HCT116 (cell line): Measurements from ENCODE around the gene BBLN. TPM values are rescaled to one million over a fixed set of nuclear protein-coding genes. Genes with fewer than 3 reads are reported as not detected.

Source experiments
- ATAC-seq: fragments of 200-7000 bp; cut with Tn5 transposase; 2 replicates; pipeline ENCODE4 v1.9.1; 2020; ENCODE audit warnings: mild to moderate bottlenecking, moderate library complexity
- BruUV-seq: library from RNA; stranded (reverse); fragments of 400-500 nt; replicated peaks from 2 replicates; lab custom pipeline; 2021; lab: Mats Ljungman, UMichigan
- CTCF ChIA-PET: fragments of 300-600 bp; sonication (Branson Sonifier 250); formaldehyde crosslinking; loops from one replicate; lab custom pipeline; 2021; ENCODE audit warnings: antibody characterized with exemption; lab: Charles Lee
- POLR2A ChIA-PET: fragments of 300-600, 350-600 bp; sonication (Branson Sonifier 250); formaldehyde crosslinking; loops from one replicate; lab custom pipeline; 2021; ENCODE audit warnings: antibody characterized with exemption; lab: Charles Lee
- RAD21 ChIA-PET, 2 experiments: fragments of 300-600 bp; sonication (Branson Sonifier 250); formaldehyde crosslinking; loops; one replicate each; lab custom pipeline; 2023; ENCODE audit warnings: low total read pairs in 2 of 2; ENCODE audit not compliant: uncharacterized antibody in 2 of 2, unreplicated experiment in 2 of 2, low non-redundant PET in 1 of 2; lab: Charles Lee
- DNase-seq: peaks from one replicate; pipeline ENCODE4 v3.0.0-alpha.2; 2010; ENCODE audit warnings: low read depth, low spot score
- H2AFZ ChIP-seq: fragments of 200-600 bp; shearing (Covaris generic), sonication (generic); 2 replicates; pipeline ENCODE4 v1.6.1; 2017; ENCODE audit warnings: low read depth, mixed run types, mixed read lengths, antibody characterized with exemption, low read length; ENCODE audit not compliant: poor library complexity, severe bottlenecking
- H3K27ac ChIP-seq: 2 replicates; pipeline ENCODE4 v1.5.1; 2012; ENCODE audit warnings: low read depth, low read length
- H3K27me3 ChIP-seq: fragments of 200-600 bp; sonication (generic); 2 replicates; pipeline ENCODE4 v1.6.1; 2016; ENCODE audit warnings: mixed run types, low read length, mixed read lengths; ENCODE audit not compliant: insufficient read depth
- H3K36me3 ChIP-seq, 2 experiments: fragments of 200-500 bp in 1 of 2; fragments of 200-600 bp in 1 of 2; sonication (Bioruptor generic) in 1 of 2; sonication (generic) in 1 of 2; 2 replicates each; pipeline versions ENCODE4 v1.5.1 to v1.6.1; 2014 to 2016; ENCODE audit warnings: low read length in 2 of 2, inconsistent platforms in 1 of 2, mixed read lengths in 1 of 2, mixed run types in 1 of 2; ENCODE audit not compliant: insufficient read depth in 2 of 2, control insufficient read depth in 1 of 2
- H3K4me1 ChIP-seq, 2 experiments: fragments of 200-600 bp in 1 of 2; sonication (generic) in 1 of 2; 2 replicates each; pipeline versions ENCODE4 v1.5.1 to v1.6.1; 2012 to 2017; ENCODE audit warnings: low read length in 2 of 2, inconsistent platforms in 1 of 2, mild to moderate bottlenecking in 1 of 2, mixed read lengths in 1 of 2, mixed run types in 1 of 2, moderate library complexity in 1 of 2; ENCODE audit not compliant: insufficient read depth in 2 of 2, control insufficient read depth in 1 of 2
- H3K4me2 ChIP-seq: fragments of 200-600 bp; sonication (generic); 2 replicates; pipeline ENCODE4 v1.6.1; 2017; ENCODE audit warnings: mixed run types, low read length, mixed read lengths
- H3K4me3 ChIP-seq, 2 experiments: fragments of 200-600 bp in 1 of 2; sonication (generic) in 1 of 2; replicated peaks in 1 of 2; 2 replicates each; pipeline ENCODE4 v1.5.1; 2011 to 2016; ENCODE audit warnings: low read length in 2 of 2, control low read depth in 1 of 2, low read depth in 1 of 2, mild to moderate bottlenecking in 1 of 2, mixed read lengths in 1 of 2, mixed run types in 1 of 2
- H3K79me2 ChIP-seq: fragments of 200-600 bp; sonication (generic); 2 replicates; pipeline ENCODE4 v1.6.1; 2017; ENCODE audit warnings: mild to moderate bottlenecking, mixed run types, low read length, moderate library complexity, mixed read lengths; ENCODE audit not compliant: insufficient read depth
- H3K9ac ChIP-seq: fragments of 200-600 bp; sonication (generic); 2 replicates; pipeline ENCODE4 v1.6.1; 2016; ENCODE audit warnings: low read length, mixed read lengths
- H3K9me2 ChIP-seq: fragments of 200-600 bp; sonication (generic), shearing (Covaris generic); 2 replicates; pipeline ENCODE4 v1.6.1; 2017; ENCODE audit warnings: mixed run types, mild to moderate bottlenecking, moderate library complexity; ENCODE audit not compliant: insufficient read depth
- H3K9me3 ChIP-seq, 2 experiments: fragments of 200-500 bp in 1 of 2; fragments of 200-600 bp in 1 of 2; sonication (Bioruptor generic) in 1 of 2; sonication (generic) in 1 of 2; 2 replicates each; pipeline ENCODE4 v1.6.1; 2014 to 2017; ENCODE audit warnings: low read length in 2 of 2, mixed read lengths in 2 of 2, inconsistent platforms in 1 of 2, low read depth in 1 of 2, mild to moderate bottlenecking in 1 of 2, mixed run types in 1 of 2, moderate library complexity in 1 of 2; ENCODE audit not compliant: control insufficient read depth in 1 of 2, insufficient read depth in 1 of 2
- H4K20me1 ChIP-seq: fragments of 200-600 bp; sonication (generic), shearing (Covaris generic); 2 replicates; pipeline ENCODE4 v1.6.1; 2017; ENCODE audit warnings: mixed run types, mild to moderate bottlenecking, moderate library complexity; ENCODE audit not compliant: insufficient read depth
- CBX3 ChIP-seq: IDR thresholded peaks from 2 replicates; pipeline ENCODE4 v1.6.1; 2012; ENCODE audit warnings: low read depth
- CEBPB ChIP-seq: IDR thresholded peaks from 2 replicates; pipeline ENCODE4 v1.6.1; 2012; ENCODE audit warnings: low read depth
- ELF1 ChIP-seq: IDR thresholded peaks from 2 replicates; pipeline ENCODE4 v1.6.1; 2012; ENCODE audit warnings: low read depth, borderline replicate concordance
- EZH2phosphoT487 ChIP-seq: fragments of 200-600 bp; IDR thresholded peaks from 2 replicates; pipeline ENCODE4 v1.6.1; 2018; ENCODE audit warnings: antibody characterized with exemption, borderline replicate concordance
- POLR2A ChIP-seq: IDR thresholded peaks from 2 replicates; pipeline ENCODE4 v1.7.0; 2011; ENCODE audit warnings: borderline replicate concordance; ENCODE audit not compliant: insufficient read depth, insufficient read length; ENCODE audit errors: extremely low read depth
- SRF ChIP-seq: IDR thresholded peaks from 2 replicates; pipeline ENCODE4 v1.6.1; 2012; ENCODE audit warnings: low read depth
- TCF7L2 ChIP-seq: IDR thresholded peaks from 2 replicates; pipeline ENCODE4 v1.7.0; 2011; ENCODE audit warnings: borderline replicate concordance, inconsistent platforms; ENCODE audit not compliant: insufficient read depth, insufficient read length; ENCODE audit errors: extremely low read depth
- intact Hi-C: fragments of 100-400 bp; cut with micrococcal nuclease; formaldehyde crosslinking; loops from 2 replicates; pipeline ENCODE4 v1.10.0; 2022
- total RNA-seq: library from RNA; stranded (reverse); gene quantifications from one replicate; pipeline ENCODE4 v1.2.1, GENCODE V29; 2021; ENCODE audit not compliant: unreplicated experiment
- TF ChIP-seq, protein P1 (sequence below): IDR thresholded peaks from 2 replicates; pipeline ENCODE4 v1.6.1; 2012

The BBLN gene
- total RNA-seq, 1 experiment from 2014 or later: 119 TPM

DNA sequence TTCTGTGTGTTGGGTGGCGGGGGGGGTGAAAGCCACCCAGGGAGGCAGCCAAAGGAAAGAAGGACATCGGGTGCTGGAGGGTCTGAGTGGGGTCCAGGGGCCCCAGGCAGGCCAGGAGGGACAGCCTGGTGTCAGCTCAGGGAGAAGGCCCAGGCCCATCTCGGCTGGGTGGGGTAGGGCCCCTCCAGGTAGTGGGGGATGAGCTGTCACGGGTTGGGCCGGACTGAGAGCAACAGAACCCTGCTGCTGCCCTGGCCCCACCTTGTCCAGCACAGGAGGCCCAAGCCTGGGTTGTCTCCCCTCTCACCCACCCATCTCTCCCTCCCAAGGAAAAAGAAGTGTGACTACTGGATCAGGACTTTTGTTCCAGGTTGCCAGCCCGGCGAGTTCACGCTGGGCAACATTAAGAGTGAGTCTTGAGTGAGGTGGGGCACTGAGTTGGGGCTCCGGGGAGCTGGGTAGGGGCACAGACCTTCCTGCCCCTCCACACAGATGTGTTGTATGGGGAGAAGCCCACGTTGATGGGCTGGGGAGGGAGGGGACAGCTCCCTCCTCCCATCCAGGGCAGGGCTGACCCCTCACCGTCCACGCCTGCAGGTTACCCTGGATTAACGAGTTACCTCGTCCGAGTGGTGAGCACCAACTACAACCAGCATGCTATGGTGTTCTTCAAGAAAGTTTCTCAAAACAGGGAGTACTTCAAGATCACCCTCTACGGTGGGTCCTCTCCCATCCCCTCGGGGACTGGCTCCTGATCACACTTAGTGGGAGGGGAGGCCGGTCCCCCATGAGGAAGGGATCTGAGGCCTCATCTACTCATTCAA, 8.5 kb upstream of the BBLN start:
- H3K9me2 ChIP-seq: no peaks in the 10 kb centered on the region
- intact Hi-C loops: no loop called here
- peaks cover 10 to 29% of the 10 kb centered on the region in 2 experiments for H3K4me1 ChIP-seq
- ChIA-PET RAD21 (no interaction called here), POLR2A (interaction anchor here (1.0 to 2.1 kb wide), 2 partner anchors 8 to 10 kb away, joined by 3 to 7 read pairs; partner anchors contain the start of gene BBLN), CTCF (interaction anchor here (1.2 kb wide), 1 partner anchor 8 kb away, joined by 6 read pairs; the partner anchor contains the start of gene BBLN)
- no peak overlapping the region for H2AFZ ChIP-seq
- H3K4me2 ChIP-seq: no peak overlapping the region
- H4K20me1 ChIP-seq: no peaks in the 10 kb centered on the region
- no peaks in the 10 kb centered on the region for H3K36me3 ChIP-seq
- TF ChIP-seq CEBPB (no peak), SRF (no peak), POLR2A (no peak), TCF7L2 (no peak), EZH2phosphoT487 (no peak), ELF1 (no peak), CBX3 (no peak)
- TF ChIP-seq, protein P1, sequence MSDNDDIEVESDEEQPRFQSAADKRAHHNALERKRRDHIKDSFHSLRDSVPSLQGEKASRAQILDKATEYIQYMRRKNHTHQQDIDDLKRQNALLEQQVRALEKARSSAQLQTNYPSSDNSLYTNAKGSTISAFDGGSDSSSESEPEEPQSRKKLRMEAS: no peak
- no peaks in the 10 kb centered on the region for H3K27me3 ChIP-seq
- DNase-seq: no peak
- no peak for ATAC-seq
- no TSS peak for BruUV-seq
- no peaks in the 10 kb centered on the region for H3K9me3 ChIP-seq
- no peak overlapping the region for H3K27ac ChIP-seq
- no peak overlapping the region for H3K9ac ChIP-seq
- no peaks in the 10 kb centered on the region for H3K79me2 ChIP-seq
- H3K4me3 ChIP-seq: no peak overlapping the region
